MM.1S (cell line): ENCODE measurements around the gene JAK3.

Experiments used
- EZH2 ChIP-seq: fragments of 300-600 bp; sonication (generic); optimal IDR thresholded peaks from 2 replicates; pipeline ENCODE3; 2017; ENCODE audit warnings: low read depth, mild to moderate bottlenecking, antibody characterized with exemption, low read length, mixed read lengths
- TF ChIP-seq, protein P1 (sequence below): fragments of 300-600 bp; sonication (generic); IDR thresholded peaks from 2 replicates; pipeline ENCODE4 v1.5.1; 2016; ENCODE audit warnings: antibody characterized with exemption, low read length, mixed read lengths

DNA sequence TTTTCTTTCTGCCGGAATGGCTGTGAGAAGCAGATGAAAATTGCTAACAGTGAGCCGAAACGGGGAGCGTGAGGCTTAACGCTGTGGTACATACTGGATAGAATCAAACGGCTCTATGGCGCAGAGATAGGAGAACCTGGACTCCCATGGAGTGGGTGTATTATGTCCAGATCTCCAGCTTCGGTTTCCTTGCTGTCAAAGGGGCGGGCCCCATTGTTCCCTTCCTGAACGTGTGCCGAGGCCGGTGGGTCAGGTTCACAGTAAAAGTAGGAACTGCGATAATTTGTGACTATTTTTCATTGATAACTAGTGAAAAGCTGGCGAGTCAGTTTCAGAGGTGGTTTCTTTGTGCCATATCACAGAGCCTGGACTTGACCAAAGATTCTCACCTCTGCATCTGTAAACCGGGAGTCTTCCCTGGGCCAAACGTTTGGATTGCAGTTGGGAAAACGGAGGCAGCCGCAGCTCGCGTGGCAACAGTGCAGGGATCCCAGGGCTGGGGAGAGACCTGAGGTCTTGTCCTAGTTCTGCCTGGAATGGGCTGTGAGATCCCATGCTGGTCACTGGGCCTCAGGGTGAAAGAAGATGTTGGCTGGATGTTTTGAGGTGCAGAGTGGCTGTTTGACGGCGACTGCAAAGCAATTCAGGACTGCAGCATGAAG lies 12.7 kb upstream of the JAK3 start:
- TF ChIP-seq, protein P1, sequence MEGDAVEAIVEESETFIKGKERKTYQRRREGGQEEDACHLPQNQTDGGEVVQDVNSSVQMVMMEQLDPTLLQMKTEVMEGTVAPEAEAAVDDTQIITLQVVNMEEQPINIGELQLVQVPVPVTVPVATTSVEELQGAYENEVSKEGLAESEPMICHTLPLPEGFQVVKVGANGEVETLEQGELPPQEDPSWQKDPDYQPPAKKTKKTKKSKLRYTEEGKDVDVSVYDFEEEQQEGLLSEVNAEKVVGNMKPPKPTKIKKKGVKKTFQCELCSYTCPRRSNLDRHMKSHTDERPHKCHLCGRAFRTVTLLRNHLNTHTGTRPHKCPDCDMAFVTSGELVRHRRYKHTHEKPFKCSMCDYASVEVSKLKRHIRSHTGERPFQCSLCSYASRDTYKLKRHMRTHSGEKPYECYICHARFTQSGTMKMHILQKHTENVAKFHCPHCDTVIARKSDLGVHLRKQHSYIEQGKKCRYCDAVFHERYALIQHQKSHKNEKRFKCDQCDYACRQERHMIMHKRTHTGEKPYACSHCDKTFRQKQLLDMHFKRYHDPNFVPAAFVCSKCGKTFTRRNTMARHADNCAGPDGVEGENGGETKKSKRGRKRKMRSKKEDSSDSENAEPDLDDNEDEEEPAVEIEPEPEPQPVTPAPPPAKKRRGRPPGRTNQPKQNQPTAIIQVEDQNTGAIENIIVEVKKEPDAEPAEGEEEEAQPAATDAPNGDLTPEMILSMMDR, result no peak
- no peak for TF ChIP-seq EZH2
